Peyer's patch (tissue), 4 donors: ENCODE data around the gene NSRP1. TPM values are rescaled to one million over a fixed set of nuclear protein-coding genes. Genes with fewer than 3 reads are reported as not detected.
"Not testable (repeated sequence)": the region's sequence is repeated elsewhere in the genome, so short reads cannot be mapped to it uniquely, and the experiment has no call there.

Experiments used
- DNase-seq, 3 donors: peaks; one replicate each; pipeline ENCODE4 v3.0.0-alpha.2; 2017 to 2019
- H3K27ac ChIP-seq, 4 donors: fragments of 200-600 bp; sonication (generic); one replicate each; pipeline ENCODE4 v1.5.1; 2016 to 2019
- H3K27me3 ChIP-seq, 2 donors: fragments of 200-600 bp; sonication (generic); one replicate each; pipeline ENCODE4 v1.5.1; 2019
- H3K36me3 ChIP-seq, 3 donors: fragments of 200-600 bp; sonication (generic); one replicate each; pipeline ENCODE4 v1.5.1; 2016 to 2019
- H3K4me1 ChIP-seq, 4 donors: fragments of 200-600 bp; sonication (generic); one replicate each; pipeline ENCODE4 v1.5.1; 2016 to 2019
- H3K4me3 ChIP-seq, 4 donors: fragments of 200-600 bp; sonication (generic); 1 replicate in 3 of 4; 2 replicates in 1 of 4; pipeline ENCODE4 v1.5.1; 2016 to 2019; ENCODE audit warnings: mild to moderate bottlenecking in 1 of 4
- H3K9me3 ChIP-seq, 4 donors: fragments of 200-600 bp; sonication (generic); one replicate each; pipeline ENCODE4 v1.5.1; 2016 to 2019; ENCODE audit warnings: mild to moderate bottlenecking in 1 of 4
- CTCF ChIP-seq, 6 experiments: fragments of 450-650 bp in 4 of 6; fragments of 200-600 bp in 2 of 6; sonication (generic) in 1 of 6; IDR thresholded peaks; one replicate each; pipeline ENCODE4 v1.5.1; 2017 to 2019; ENCODE audit warnings: antibody characterized with exemption in 6 of 6, mild to moderate bottlenecking in 3 of 6, moderate library complexity in 1 of 6
- POLR2A ChIP-seq, 2 donors: fragments of 450-650 bp; IDR thresholded peaks; one replicate each; pipeline ENCODE4 v1.5.1; 2017; ENCODE audit warnings: antibody characterized with exemption in 2 of 2, mild to moderate bottlenecking in 2 of 2, moderate library complexity in 2 of 2
- total RNA-seq, 4 donors: library from RNA; depleted of rRNA; stranded (reverse); fragments of >200 nt; gene quantifications; one replicate each; pipeline ENCODE4 v1.1.0, GENCODE V29; 2016

NSRP1 gene
- total RNA-seq, 4 donors from 2014 or later = 16.5 to 134 (median 30.6) TPM

GRCh38 chr17:30200106-30200505, 83.5 kb downstream of the NSRP1 start:
- H3K4me1 ChIP-seq = no peaks in the 10 kb centered on the region
- TF ChIP-seq POLR2A (IDR thresholded peaks at IDR 0.05) (no peak), CTCF (IDR thresholded peaks at IDR 0.05) (no peak)
- DNase-seq = no peak

GRCh38 chr17:30200656-30201055, 84.0 kb downstream of the NSRP1 start:
- H3K9me3 ChIP-seq, H3K4me3 ChIP-seq, H3K27ac ChIP-seq, H3K4me1 ChIP-seq, H3K36me3 ChIP-seq, DNase-seq, H3K27me3 ChIP-seq: not testable (repeated sequence)

More at GRCh38 chr17:30200106-30200505, 83.5 kb downstream of the NSRP1 start:
- no peak overlapping the region for H3K27ac ChIP-seq
- H3K27me3 ChIP-seq = no peaks in the 10 kb centered on the region
- H3K36me3 ChIP-seq = no peaks in the 10 kb centered on the region
- no peak overlapping the region for H3K4me3 ChIP-seq
- H3K9me3 ChIP-seq = no peaks in the 10 kb centered on the region

- H3K9me3 ChIP-seq = no peaks in the 10 kb centered on the region
- no peaks in the 10 kb centered on the region for H3K27me3 ChIP-seq
- TF ChIP-seq POLR2A (IDR thresholded peaks at IDR 0.05) (no peak), CTCF (IDR thresholded peaks at IDR 0.05) (no peak)
- DNase-seq = no peak
- no peaks in the 10 kb centered on the region for H3K4me1 ChIP-seq
- H3K4me3 ChIP-seq = no peak overlapping the region
- no peak overlapping the region for H3K27ac ChIP-seq
- peaks cover 0 to 12% (median 0%) of the 10 kb centered on the region in 3 donors for H3K36me3 ChIP-seq
Measured at GRCh38 chr17:30203471-30203981, 86.9 kb downstream of the NSRP1 start.

GRCh38 chr17:30207655-30208054, 91.0 kb downstream of the NSRP1 start:
- Histone ChIP-seq H3K9me3 (no peaks in the 10 kb centered on the region), H3K27me3 (no peaks in the 10 kb centered on the region), H3K27ac (no peak overlapping the region), H3K4me3 (no peak overlapping the region), H3K4me1 (no peaks in the 10 kb centered on the region), H3K36me3 (peaks cover 0 to 24% (median 0%) of the 10 kb centered on the region in 3 donors)
- no peak for DNase-seq
- TF ChIP-seq POLR2A (IDR thresholded peaks at IDR 0.05) (no peak), CTCF (IDR thresholded peaks at IDR 0.05) (no peak)

- Histone ChIP-seq H3K4me1 (no peaks in the 10 kb centered on the region), H3K27ac (no peak overlapping the region), H3K4me3 (no peak overlapping the region), H3K27me3 (no peaks in the 10 kb centered on the region), H3K9me3 (no peaks in the 10 kb centered on the region), H3K36me3 (peaks cover 0 to 24% (median 0%) of the 10 kb centered on the region in 3 donors)
- TF ChIP-seq CTCF (IDR thresholded peaks at IDR 0.05) (no peak), POLR2A (IDR thresholded peaks at IDR 0.05) (no peak)
- DNase-seq = no peak
Measured at GRCh38 chr17:30208214-30208613, 91.6 kb downstream of the NSRP1 start.

GRCh38 chr17:30209930-30210329, 93.3 kb downstream of the NSRP1 start:
- DNase-seq = no peak
- Histone ChIP-seq H3K27me3 (no peaks in the 10 kb centered on the region), H3K4me3 (no peak overlapping the region), H3K36me3 (peaks cover 0 to 24% (median 0%) of the 10 kb centered on the region in 3 donors), H3K27ac (no peak overlapping the region), H3K4me1 (no peaks in the 10 kb centered on the region), H3K9me3 (no peaks in the 10 kb centered on the region)
- TF ChIP-seq POLR2A (IDR thresholded peaks at IDR 0.05) (no peak), CTCF (IDR thresholded peaks at IDR 0.05) (no peak)
